Fibroblast of the conjunctiva (primary cell): Measurements from ENCODE around the gene PRR5.
"Not testable (repeated sequence)": the region's sequence is repeated elsewhere in the genome, so short reads cannot be mapped to it uniquely, and the experiment has no call there.

Experiments used
- DNase-seq: peaks from one replicate; pipeline ENCODE4 v3.0.0-alpha.2; 2010; ENCODE audit warnings: low read depth

Gene PRR5

DNA sequence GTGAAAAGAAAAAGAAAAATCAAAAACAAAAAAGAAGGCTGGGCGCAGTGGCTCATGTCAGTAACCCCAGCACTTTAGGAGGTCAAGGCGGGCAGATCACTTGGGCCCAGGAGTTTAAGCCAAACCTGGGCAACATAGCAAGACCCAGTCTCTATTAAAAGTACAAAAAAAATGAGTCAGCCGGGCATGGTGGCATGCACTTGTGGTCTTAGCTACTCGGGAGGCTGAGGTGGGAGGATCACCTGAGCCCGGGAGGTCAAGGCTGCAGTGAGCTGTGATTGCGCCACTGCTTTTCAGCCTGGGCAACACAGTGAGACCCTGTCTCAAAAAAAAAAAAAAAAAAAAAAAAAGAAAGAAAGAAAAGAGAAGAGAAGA lies 26.0 kb upstream of the PRR5 start:
- DNase-seq: not testable (repeated sequence)

DNA sequence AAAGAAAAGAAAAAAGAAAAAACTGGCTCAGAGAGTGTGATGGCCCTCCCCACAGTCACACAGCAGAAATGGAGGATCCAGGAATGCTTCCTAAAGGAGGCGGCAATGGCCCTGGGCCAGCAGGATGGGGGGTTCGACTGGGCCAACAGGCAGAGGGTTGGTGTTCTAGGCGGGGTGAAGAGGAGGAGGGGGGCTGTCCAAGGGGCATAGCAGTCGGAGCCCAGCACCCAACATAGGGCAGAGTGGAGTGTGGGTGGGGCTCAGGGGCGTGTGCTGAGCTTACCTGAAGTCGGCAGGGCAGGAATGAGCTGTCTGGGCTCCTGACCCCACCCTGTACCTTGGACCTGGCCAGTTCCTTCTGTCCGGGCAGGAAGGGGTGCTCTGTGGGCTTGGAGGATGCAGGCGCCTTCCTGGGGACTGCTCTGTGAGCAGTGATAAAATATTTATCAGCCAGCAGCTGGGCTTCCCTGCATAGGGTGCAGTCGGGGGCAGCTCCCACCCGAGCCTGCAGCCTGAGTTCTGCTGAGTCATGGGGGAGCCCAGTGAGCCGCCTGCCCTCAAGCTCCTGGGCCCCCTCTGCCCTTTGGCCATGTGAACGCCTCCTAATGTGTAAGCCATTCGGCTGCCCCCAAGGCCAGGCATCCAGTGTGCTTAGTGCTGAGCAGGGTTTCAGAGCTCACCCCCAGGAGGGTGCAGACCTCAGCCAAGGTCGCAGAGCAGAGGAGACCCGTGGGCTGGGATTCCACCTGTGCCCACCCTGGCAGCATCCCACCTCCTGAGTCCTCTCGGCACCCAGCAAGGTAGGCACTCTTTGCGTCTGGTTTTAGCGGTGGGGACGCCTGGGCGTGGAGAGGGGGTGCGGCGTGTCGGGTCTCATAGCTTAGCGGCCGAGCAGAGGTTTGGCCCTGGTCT lies 25.3 kb upstream of the PRR5 start:
- no peak for DNase-seq

DNA sequence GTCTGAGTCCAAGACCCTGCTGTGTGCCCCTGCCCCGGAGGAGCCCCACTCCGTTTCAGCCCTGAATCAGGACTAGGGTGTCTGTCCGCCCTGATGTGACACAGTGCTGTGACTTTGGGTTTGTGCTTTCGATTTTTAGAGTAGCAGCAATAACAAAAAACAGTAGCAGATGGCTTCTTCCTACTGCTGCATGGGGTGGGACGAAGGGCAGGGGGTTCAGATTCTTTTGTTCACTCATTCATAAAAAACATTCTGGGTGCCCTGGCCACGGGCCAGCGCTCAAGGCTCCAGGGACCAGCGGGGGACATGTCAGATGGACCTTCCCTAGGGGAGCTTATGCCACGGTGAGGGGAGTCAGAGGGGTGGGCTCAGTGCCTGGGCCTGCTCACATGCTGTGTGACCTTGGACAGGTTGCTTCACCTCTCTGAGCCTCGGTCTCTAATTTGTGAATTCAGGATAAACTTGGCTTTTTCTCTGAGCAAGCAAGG lies 24.6 kb upstream of the PRR5 start:
- no peak for DNase-seq

DNA sequence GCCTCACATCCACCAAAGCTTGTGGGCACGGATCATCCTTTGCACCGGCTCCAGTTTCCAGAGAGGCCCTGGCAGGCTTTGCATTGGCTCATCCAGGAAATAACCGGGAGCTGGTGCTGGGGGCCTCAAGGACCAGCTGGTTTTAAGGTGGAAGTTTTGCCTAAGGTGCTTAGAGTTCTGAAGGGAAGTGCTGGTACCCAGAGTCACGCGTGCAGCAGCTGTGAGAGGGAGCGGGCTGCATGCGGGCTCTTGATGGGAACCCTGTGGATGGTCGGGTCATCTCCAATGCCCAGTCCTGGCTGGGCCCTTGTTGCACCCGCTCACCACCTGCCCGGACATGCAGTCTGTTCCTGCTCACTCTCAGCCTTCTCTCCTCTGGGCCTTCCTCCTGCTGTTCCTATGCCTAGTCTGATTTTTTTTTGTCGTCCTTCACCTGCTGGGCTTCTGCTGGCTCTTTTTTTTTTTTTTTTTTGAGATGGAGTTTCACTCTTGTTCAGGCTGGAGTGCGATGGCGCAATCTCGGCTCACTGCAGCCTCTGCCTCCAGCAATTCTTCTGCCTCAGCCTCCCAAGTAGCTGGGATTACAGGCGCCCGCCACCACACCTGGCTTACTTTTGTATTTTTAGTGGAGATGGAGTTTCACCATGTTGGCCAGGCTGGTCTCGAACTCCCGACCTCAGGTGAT lies 24.0 kb upstream of the PRR5 start:
- DNase-seq: no peak

DNA sequence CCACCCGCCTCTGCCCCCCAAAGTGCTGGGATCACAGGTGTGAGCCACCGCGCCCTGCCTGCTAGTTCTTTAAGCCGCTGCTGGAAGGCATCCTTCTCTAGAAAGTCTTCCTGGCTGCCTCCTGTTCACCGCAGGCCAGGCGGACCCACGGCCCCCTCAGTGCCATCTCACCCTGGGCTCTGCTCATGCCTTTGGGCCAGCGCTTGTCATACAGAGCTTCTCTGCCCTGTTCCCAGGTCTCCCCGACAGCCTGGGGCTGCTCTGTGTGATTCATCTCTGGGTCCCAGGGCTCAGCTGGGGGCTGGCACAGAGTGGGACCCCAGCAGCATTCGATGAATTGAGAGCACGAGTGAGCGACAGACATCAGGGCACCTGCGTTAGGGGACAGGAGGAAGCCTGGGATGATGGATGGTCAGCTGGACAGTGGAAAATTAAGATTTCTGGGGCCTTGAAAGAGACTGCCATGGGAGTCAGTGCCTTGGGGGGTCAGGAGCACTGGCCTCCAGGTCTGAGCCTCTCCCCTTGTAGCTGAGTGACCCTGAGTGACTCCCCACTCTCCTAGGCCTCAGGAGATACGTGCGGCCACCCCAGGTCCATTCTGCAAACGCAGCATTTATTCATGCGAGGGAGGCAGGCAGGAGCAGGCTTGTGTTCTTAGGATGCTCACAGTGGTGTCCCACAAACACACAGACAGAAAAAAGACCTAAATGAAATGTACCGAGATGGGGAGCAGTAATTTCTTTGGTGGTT lies 23.3 kb upstream of the PRR5 start:
- no peak for DNase-seq

DNA sequence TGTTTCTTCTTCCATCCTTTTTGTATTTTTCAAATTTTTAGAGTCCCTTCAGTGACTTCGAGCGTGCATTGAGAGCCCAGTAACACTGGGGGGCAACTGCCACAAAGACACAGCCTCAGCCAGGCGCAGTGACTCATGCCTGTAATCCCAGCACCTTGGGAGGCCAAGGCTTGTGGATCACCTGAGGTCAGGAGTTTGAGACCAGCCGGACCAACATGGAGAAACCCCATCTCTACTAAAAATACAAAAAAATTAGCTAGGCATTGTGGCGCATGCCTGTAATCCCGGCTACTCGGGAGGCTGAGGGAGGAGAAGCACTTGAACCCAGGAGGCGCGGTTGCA lies 22.7 kb upstream of the PRR5 start:
- DNase-seq: not testable (repeated sequence)

DNA sequence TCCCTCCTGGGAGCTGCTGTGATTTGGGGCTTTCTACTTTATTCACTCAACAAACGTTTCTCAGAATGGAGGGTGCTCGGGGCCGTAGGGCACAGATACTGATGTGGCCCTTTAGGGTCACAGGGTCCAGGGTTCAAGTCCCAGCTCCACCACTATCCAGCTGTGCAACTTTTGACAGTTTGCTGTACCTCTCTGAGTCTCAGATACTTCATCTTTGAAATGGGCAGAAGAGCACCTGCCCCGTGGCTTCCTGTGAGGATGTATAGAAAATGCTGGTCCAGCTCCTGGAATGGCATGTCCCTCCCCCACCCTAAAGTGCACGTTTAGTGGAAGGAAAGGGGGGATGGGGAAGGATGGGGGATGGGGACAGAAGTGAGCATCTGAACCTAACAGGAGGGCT lies 21.9 kb upstream of the PRR5 start:
- no peak for DNase-seq

DNA sequence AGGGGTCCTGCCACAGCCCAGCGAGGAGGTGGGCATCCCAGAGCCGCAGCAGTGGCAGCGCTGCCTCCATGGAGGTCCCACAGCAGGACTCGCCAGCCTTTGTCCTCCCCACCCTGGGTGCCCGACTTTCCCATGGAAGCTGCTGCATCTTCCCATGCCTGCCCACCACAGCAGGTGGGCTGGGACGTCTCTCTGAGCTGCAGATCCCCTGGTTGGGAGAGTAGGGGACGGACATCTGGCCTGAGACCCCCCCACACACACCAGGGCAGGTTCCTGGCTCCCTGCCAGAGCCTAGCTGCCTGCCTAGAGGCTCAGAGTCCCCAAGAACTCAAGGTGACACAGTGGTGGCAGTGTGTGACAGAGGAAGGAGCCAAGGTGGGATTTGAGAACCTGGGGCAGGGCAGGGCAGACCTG lies 21.5 kb upstream of the PRR5 start:
- no peak for DNase-seq

DNA sequence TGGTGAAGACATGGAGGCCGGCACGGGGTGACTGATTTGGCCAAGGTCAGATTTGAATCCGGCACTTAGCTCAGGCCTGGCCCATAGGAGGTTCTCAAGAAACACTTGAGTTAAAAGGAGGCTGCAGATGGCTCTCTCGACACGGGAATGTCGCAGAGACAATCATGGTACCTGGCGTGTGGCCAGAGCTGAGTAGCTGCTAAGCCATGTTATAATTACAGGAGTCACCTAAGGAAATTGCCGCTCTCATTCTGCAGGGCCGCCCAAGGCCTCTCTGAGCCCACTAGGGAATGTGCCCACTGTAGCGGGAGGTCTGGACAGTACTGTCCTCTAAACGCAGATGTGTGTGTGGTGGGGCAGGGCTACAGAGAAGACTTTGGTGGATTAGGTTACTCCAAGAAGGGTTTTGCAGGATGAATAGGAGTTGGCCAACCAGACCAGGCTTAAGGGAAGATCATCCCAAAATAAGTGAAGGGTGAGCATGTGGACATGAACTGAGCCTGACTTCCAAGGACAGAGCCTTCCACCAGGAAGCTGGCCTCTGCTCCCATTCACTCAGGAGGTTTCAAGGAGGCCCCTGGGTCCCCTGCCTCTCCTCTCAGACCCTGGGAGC lies 19.3 kb upstream of the PRR5 start:
- DNase-seq: no peak

DNA sequence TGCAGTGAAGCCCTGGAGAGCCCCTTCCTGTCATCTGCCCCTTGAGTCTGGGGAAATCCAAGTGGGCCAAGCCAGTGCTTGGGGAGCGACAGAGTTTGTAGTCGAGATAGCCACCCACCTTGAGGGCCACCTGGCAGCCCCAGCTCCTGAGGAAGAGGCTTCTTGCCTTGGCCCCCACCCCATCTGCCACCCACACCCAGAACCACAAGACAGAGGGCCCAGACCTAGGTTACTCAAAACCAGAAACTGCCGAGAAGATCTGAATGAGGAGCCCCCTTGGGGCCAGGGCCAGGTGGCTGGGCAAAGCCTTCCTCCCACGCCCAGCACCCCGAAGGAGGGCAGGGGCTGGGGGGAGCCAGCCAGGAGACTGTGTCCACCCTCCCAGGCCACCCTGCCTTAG lies 18.8 kb upstream of the PRR5 start:
- DNase-seq: no peak

DNA sequence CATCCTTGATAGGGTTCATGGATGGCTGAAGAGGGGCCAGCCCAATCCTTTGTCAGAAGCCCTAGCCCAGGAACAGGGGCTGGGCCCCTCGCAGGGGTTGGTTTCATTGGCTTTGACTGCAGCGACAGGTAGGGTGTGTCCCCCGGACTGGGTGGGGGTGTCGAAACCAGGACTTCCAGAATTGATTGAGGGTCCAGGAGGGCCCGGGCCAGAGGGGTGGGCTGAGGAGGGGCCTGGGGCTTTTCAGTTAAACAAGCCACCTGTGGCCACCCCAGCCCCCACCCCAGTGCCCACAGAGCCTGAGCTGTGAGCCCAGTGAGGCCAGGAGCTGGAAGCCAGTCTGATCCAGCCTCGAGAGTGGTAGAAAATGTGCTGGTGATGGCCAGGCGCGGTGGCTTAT lies 18.1 kb upstream of the PRR5 start:
- no peak for DNase-seq

DNA sequence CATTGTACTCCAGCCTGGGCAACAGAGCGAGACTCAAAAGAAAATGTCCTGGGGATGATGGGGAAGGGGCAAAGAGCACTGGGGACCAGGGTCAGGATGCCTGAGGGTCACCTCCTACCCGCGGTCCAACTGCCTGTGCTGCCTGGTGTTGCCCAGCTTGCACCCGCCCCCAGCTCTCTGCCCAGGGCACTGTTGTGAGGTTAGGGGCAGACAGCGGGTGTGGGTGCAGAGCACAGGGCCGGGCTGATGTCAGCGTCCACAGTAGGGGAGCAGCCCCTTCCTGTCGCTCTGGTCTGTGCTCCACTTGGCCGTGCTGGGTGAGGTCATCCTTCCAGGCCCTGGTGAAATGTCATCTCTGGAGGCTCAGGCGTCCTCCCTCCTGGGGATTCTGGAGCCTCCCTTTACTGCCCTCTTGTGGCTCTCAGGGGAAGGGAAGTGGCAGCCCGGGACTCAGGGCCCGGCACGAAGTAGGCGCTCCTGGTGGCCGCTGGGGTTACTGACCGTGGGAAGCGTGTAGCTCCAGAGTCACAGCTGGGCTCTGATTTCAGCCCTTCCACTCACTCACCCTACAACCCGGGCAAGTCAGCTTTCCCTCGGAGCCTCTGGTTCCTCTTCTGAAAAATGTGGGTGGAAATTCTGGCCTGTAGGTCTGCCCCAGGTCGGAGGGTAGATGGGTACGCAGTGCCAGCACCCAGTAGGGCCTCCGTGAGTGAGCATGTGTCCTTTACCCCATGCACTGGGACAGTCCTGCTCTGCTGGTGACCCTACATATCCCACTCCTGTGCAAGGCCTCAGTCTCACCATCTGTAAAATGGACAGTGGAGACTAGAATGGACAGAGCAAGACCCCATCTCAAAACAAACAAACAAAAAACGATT lies 17.3 kb upstream of the PRR5 start:
- DNase-seq: peak; percentile 80

DNA sequence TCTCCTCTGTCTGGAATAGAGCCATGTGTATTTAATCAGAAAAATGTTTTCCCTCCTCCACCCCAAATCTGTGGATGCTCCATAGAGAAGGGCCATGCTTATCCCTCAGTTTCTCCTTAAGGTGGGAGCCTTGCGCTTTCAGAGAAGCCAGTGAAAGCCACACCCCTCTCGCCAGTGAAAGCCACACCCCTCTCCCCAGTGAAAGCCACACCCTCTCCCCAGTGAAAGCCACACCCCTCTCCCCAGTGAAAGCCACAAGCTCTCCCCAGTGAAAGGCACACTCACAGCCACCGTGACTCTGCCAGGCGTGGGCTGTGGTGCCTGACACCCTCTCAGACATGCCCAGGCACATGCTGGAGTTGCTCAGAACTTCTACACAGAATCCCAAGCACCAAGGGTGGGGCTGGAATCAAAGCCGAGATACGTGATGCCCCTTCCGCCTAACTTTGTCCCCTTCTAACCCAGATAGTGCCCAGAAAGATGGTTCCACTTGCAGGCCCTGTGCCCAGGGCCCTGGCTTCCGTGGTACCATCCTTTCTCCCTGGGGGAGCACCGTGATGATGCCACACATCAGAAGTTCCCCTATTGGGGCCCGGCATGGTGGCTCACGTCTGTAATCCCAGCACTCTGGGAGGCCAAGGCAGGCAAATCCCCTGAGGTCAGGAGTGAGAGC lies 16.5 kb upstream of the PRR5 start:
- DNase-seq: peak; percentile 35

DNA sequence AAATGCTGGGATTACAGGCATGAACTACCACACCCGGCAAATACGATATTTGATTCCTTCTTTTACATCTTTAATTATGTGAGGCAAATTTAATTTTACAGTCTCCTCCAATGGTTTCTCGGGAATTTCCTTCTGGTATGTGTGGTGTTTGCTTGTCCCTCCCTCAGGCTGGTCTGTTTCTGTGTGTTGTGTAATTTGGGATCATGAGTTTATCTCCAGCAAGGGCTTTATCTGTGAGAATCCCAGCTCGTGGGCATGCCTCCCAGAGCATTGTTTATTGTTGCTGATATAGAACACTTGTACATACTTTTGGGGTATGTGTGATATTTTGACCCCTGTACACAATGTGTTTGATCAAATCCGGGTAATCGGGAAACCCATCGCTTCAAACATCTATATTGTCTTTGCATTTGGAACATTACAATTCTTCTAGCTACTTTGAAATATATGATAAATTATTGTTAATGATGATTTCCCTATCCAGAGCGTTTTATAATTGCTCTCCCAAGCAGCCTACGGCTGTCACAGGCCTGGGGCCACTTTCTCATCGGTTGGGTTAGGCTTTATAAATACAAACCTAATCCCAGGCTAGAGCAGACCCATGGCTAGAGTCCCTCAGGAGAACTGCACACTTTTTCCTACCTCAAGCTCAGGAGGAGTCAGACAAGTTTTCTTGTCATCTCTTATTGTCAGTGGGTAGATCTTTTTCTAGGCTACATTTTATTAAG lies 15.0 kb upstream of the PRR5 start:
- no peak for DNase-seq

DNA sequence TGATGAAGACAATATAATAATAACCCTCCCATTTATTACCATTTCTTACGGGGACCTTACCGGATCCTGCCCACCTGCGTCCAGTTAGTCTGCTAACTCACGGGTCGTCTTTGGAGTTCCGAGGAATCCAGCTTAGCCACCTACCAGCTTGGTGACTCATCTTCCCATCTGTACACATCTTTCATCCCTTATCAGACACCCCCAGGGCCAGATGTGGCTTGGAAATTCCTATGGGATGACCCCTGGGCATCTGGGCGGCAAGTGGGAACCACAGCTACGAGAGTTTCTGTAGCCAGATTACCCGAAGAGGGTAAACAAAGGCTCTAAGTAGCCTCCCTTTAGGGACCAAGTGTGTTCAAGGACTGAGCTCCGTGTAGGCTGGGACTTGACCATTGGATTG lies 12.8 kb upstream of the PRR5 start:
- no peak for DNase-seq

DNA sequence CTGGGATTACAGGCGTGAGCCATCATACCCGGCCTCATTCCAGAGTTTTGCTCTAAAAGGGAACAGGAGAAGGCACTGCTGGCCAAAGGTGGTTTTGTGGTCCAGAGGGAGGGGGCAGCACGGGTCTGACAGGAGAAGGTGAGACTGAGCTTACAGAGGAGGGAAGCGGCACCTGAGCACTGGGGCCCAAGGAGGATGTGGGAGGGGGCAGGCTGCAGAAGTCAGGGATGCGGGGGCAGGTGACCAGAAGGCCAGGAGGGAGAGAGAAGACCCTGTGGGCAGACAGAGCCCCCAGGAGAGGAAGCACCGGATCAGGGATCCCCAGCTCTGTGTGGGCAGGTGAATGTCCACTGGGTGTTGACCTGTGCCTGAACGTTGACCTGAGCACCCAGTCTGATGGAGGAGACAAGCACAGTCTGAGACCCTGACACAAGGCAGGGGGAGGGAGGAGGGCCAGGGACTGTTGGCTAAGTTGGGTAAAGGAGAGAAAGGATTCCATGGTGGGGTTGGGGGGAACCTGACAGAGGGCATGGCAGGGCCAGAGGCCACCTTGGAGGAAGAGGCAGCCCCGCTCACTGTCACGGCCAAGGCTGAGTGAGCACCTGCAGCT lies 12.0 kb upstream of the PRR5 start:
- no peak for DNase-seq

DNA sequence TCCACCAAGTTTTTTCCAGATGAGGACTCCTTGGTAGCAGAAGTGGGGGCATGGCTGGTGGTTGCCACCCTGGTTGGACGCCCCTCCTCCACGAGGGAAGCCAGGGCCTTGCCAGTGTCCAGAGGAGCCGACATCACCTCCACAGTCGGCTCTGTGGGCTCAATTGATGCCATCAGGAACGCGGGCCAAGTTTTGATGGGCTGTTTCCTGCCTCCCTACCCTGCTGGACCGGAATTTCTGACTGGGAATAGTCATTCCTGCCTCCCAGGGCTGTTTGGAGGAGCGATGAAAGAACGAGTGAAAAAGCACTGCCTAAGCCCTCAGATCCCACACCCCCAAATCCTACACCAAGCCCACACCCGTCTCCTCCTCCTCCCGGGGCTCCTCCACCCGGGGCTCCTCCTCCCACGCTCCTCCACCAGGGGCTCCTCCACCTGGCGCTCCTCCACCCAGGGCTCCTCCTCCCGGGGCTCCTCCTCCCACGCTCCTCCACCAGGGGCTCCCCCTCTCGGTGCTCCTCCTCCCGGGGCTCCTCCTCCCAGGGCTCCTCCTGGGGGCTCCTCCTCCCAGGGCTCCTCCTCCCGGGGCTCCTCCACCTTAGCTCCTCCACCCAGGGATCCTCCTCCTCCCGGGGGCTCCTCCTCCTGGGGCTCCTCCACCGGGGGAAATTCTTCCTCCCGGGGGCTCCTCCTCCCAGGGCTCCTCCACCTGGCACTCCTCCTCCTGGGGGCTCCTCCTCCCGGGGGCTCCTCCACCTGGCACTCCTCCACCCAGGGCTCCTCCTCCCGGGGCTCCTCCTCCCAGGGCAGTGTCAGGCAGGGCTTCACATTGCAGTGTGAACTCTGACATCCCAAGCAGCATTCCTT lies 10.0 kb upstream of the PRR5 start:
- no peak for DNase-seq

DNA sequence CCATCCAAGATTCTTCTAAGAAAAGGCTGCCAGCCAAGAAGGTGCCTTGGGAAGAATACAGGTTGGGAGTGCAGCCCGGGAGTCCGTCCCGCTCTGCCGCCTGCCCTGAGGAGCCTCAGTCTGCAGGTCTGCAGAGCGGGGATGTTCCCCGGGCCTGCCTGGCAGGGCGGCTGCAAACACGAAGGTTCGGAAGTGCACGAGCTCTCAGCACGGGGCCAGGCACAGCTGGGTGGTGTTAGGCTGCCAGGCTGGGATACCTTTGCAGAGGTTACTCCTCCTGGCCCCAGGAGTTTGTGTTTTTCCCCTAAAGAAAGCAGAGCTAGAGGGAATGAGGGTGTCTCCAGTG lies 9.4 kb upstream of the PRR5 start:
- no peak for DNase-seq

DNA sequence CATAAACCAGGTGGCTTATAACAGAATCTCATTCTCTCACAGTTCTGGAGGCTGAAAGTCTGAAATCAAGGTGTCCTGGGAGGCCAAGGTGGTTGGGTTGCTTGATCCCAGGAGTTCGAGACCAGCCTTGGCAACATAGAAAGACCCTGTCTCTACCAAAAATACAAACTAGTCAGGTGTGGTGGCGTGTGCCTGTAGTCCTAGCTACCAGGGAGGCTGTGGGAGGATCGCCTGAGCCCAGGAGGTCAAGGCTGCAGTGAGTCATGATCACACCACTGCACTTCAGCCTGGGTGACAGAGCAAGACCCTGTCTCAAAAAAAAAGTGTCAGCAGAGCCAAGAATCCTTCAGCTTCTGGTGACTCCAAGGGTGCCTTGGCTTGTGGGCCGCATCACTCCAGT lies 8.9 kb upstream of the PRR5 start:
- DNase-seq: no peak
